GM23338 (cell line): ENCODE data around the gene FUBP1. TPM values are rescaled to one million over a fixed set of nuclear protein-coding genes. Genes with fewer than 3 reads are reported as not detected.

Source experiments
- ATAC-seq: fragments of 200-7000 bp; cut with Tn5 transposase; 3 replicates; pipeline ENCODE4 v1.9.1; 2020
- DNase-seq: peaks from one replicate; pipeline ENCODE4 v3.0.0-alpha.2; 2015; ENCODE audit warnings: low spot score
- H2AFZ ChIP-seq: fragments of 200-600 bp; sonication (generic); 2 replicates; pipeline ENCODE4 v1.8.0; 2016; ENCODE audit warnings: antibody characterized with exemption, mild to moderate bottlenecking, moderate library complexity
- H3F3A ChIP-seq: fragments of 200-600 bp; sonication (generic); replicated peaks from 2 replicates; pipeline ENCODE4 v1.8.0; 2017; ENCODE audit warnings: antibody characterized with exemption, mixed run types, low read depth
- H3K27ac ChIP-seq: fragments of 200-600 bp; sonication (generic); 2 replicates; pipeline ENCODE4 v1.6.1; 2016; ENCODE audit warnings: low read depth
- H3K27me3 ChIP-seq: fragments of 200-600 bp; sonication (generic); 2 replicates; pipeline ENCODE4 v1.8.0; 2016; ENCODE audit warnings: mild to moderate bottlenecking, mixed run types, moderate library complexity; ENCODE audit not compliant: insufficient read depth
- H3K36me3 ChIP-seq: fragments of 200-600 bp; sonication (generic); 2 replicates; pipeline ENCODE4 v1.8.0; 2016; ENCODE audit warnings: mild to moderate bottlenecking; ENCODE audit not compliant: insufficient read depth
- H3K4me1 ChIP-seq: fragments of 200-600 bp; sonication (generic); 2 replicates; pipeline ENCODE4 v1.8.0; 2016; ENCODE audit warnings: mild to moderate bottlenecking, moderate library complexity; ENCODE audit not compliant: insufficient read depth
- H3K4me2 ChIP-seq: fragments of 200-600 bp; sonication (generic); 2 replicates; pipeline ENCODE4 v1.7.1; 2017; ENCODE audit warnings: mixed run types
- H3K4me3 ChIP-seq: fragments of 200-600 bp; sonication (generic); 2 replicates; pipeline ENCODE4 v1.6.1; 2016; ENCODE audit warnings: mixed run types
- H3K79me2 ChIP-seq: fragments of 200-600 bp; sonication (generic); replicated peaks from 2 replicates; pipeline ENCODE4 v1.8.0; 2017; ENCODE audit warnings: mild to moderate bottlenecking; ENCODE audit not compliant: insufficient read depth
- H3K9me2 ChIP-seq: fragments of 200-600 bp; sonication (generic); 2 replicates; pipeline ENCODE4 v1.8.0; 2017; ENCODE audit not compliant: insufficient read depth
- H4K20me1 ChIP-seq: fragments of 200-600 bp; sonication (generic); replicated peaks from 2 replicates; pipeline ENCODE4 v1.8.0; 2017; ENCODE audit warnings: mild to moderate bottlenecking; ENCODE audit not compliant: insufficient read depth
- H3K27ac Mint-ChIP-seq: 2 replicates; pipeline ENCODE4 v1.8.0; 2020; ENCODE audit warnings: inconsistent platforms, mild to moderate bottlenecking, moderate library complexity, mixed read lengths
- H3K27me3 Mint-ChIP-seq: 3 replicates; pipeline ENCODE4 v1.8.0; 2022; ENCODE audit warnings: low read depth, mild to moderate bottlenecking, moderate library complexity, mixed read lengths, inconsistent platforms; ENCODE audit not compliant: insufficient read depth, poor library complexity
- H3K36me3 Mint-ChIP-seq: 3 replicates; pipeline ENCODE4 v1.8.0; 2021; ENCODE audit warnings: low read depth, mild to moderate bottlenecking, inconsistent platforms, moderate library complexity, mixed read lengths
- H3K4me1 Mint-ChIP-seq: 3 replicates; pipeline ENCODE4 v1.8.0; 2020; ENCODE audit warnings: mild to moderate bottlenecking, inconsistent platforms, mixed read lengths
- H3K4me3 Mint-ChIP-seq: 3 replicates; pipeline ENCODE4 v1.8.0; 2021; ENCODE audit warnings: moderate library complexity, mild to moderate bottlenecking, inconsistent platforms, mixed read lengths
- H3K9me3 Mint-ChIP-seq: 3 replicates; pipeline ENCODE4 v1.8.0; 2020; ENCODE audit warnings: moderate library complexity, mild to moderate bottlenecking, inconsistent platforms, mixed read lengths
- CREB1 ChIP-seq: fragments of 250-450 bp; sonication (Bioruptor Pico); IDR thresholded peaks from 2 replicates; pipeline ENCODE4 v1.5.0; 2020; ENCODE audit warnings: low read depth, mild to moderate bottlenecking, moderate library complexity
- CTCF ChIP-seq, 2 experiments: fragments of 200-600 bp in 1 of 2; sonication (generic) in 1 of 2; conservative IDR thresholded peaks; 2 replicates each; pipeline versions ENCODE4 v1.5.1 to v1.6.1; 2016 to 2017; ENCODE audit warnings: antibody characterized with exemption in 2 of 2, low read depth in 2 of 2, mild to moderate bottlenecking in 2 of 2, moderate library complexity in 1 of 2
- ETS1 ChIP-seq: IDR thresholded peaks from 2 replicates; pipeline ENCODE4 v1.6.1; 2016; ENCODE audit warnings: antibody characterized with exemption
- EZH2phosphoT487 ChIP-seq: fragments of 200-600 bp; sonication (generic); IDR thresholded peaks from one replicate; pipeline ENCODE4 v1.8.1; 2018; ENCODE audit warnings: antibody characterized with exemption; ENCODE audit not compliant: unreplicated experiment
- JUNB ChIP-seq: IDR thresholded peaks from one replicate; pipeline ENCODE4 v1.6.1; 2016; ENCODE audit warnings: antibody characterized with exemption; ENCODE audit not compliant: unreplicated experiment
- POLR2AphosphoS5 ChIP-seq: IDR thresholded peaks from 2 replicates; pipeline ENCODE4 v1.6.1; 2016; ENCODE audit warnings: antibody characterized with exemption, low read depth
- REST ChIP-seq: IDR thresholded peaks from one replicate; pipeline ENCODE4 v1.6.1; 2018; ENCODE audit warnings: antibody characterized with exemption; ENCODE audit not compliant: unreplicated experiment
- STAT1 ChIP-seq: IDR thresholded peaks from one replicate; pipeline ENCODE4 v1.6.1; 2016; ENCODE audit warnings: antibody characterized with exemption; ENCODE audit not compliant: unreplicated experiment
- ZNF331 ChIP-seq: fragments of 250-450 bp; sonication (Bioruptor Pico); IDR thresholded peaks from 2 replicates; pipeline ENCODE4 v1.5.0; 2020; ENCODE audit warnings: low read depth, mild to moderate bottlenecking, moderate library complexity
- ZNF462 ChIP-seq: fragments of 250-450 bp; sonication (Bioruptor Pico); IDR thresholded peaks from 2 replicates; pipeline ENCODE4 v1.5.0; 2020; ENCODE audit warnings: mild to moderate bottlenecking, moderate library complexity
- polyA plus RNA-seq: library from polyadenylated mRNA; unstranded; fragments of >200 nt; fragmentation: Nextera tagmentation; extraction: Ambion mirVana; gene quantifications from 2 replicates; pipeline ENCODE4 v1.2.1, GENCODE V29; 2016
- total RNA-seq: library from RNA; depleted of rRNA; stranded (reverse); fragments of >200 nt; shearing (Covaris generic); gene quantifications from 2 replicates; pipeline ENCODE4 v1.2.3, GENCODE V29; 2014

FUBP1 gene
- total and polyA plus RNA-seq, 2 experiments from 2014 or later, result 212 to 308 TPM

- H3K27me3 Mint-ChIP-seq, result no peaks in the 10 kb centered on the region
- no peaks in the 10 kb centered on the region for H3K4me1 ChIP-seq
- H3K9me2 ChIP-seq, result no peaks in the 10 kb centered on the region
- H2AFZ ChIP-seq, result no peak overlapping the region
- H3K27ac ChIP-seq, result no peak overlapping the region
- H3K4me3 Mint-ChIP-seq, result no peak overlapping the region
- peaks cover 56% of the 10 kb centered on the region for H4K20me1 ChIP-seq
- peaks cover 5% of the 10 kb centered on the region; the same call in 1 of the 2 replicates for H3F3A ChIP-seq
- H3K27ac Mint-ChIP-seq, result no peak overlapping the region
- no peak overlapping the region for H3K4me2 ChIP-seq
- TF ChIP-seq EZH2phosphoT487, result no peak
- no peaks in the 10 kb centered on the region for H3K9me3 Mint-ChIP-seq
- no peak for ATAC-seq
- H3K4me1 Mint-ChIP-seq, result no peaks in the 10 kb centered on the region
- no peaks in the 10 kb centered on the region for H3K27me3 ChIP-seq
- H3K4me3 ChIP-seq, result no peak overlapping the region
- H3K79me2 ChIP-seq, result peaks cover 69% of the 10 kb centered on the region
- no peak for DNase-seq
- H3K36me3 Mint-ChIP-seq, result peaks cover 92% of the 10 kb centered on the region
- H3K36me3 ChIP-seq, result peaks cover 92% of the 10 kb centered on the region
Measured at GRCh38 chr1:77956464-77956863, 22.4 kb downstream of the FUBP1 start.

GRCh38 chr1:77955709-77956108, 23.2 kb downstream of the FUBP1 start:
- H2AFZ ChIP-seq, result no peak overlapping the region
- Mint-ChIP-seq H3K27me3 (no peaks in the 10 kb centered on the region), H3K27ac (no peak overlapping the region), H3K9me3 (no peaks in the 10 kb centered on the region), H3K4me1 (no peaks in the 10 kb centered on the region), H3K4me3 (no peak overlapping the region), H3K36me3 (peaks cover 91% of the 10 kb centered on the region)
- no peaks in the 10 kb centered on the region for H3K9me2 ChIP-seq
- H3K4me2 ChIP-seq, result no peak overlapping the region
- no peaks in the 10 kb centered on the region for H3K27me3 ChIP-seq
- DNase-seq (no peak), ATAC-seq (no peak)
- H3K36me3 ChIP-seq, result peaks cover 90% of the 10 kb centered on the region
- H3K79me2 ChIP-seq, result peaks cover 67% of the 10 kb centered on the region
- no peaks in the 10 kb centered on the region for H3K4me1 ChIP-seq
- H3K27ac ChIP-seq, result no peak overlapping the region
- H3K4me3 ChIP-seq, result no peak overlapping the region
- H3F3A ChIP-seq, result peaks cover 5% of the 10 kb centered on the region; the same call in 1 of the 2 replicates
- peaks cover 51% of the 10 kb centered on the region for H4K20me1 ChIP-seq
- TF ChIP-seq POLR2AphosphoS5 (no peak), CTCF (conservative IDR thresholded peaks at IDR 0.05; ENCODE audit: low read depth in 2 of 2) (no peak), ZNF462 (CRISPR knock-in tag) (no peak), ZNF331 (CRISPR knock-in tag) (no peak), ETS1 (no peak), JUNB (no peak), REST (no peak), EZH2phosphoT487 (no peak), CREB1 (CRISPR knock-in tag) (no peak), STAT1 (no peak)
